NCI-H82 treated with DMSO at 0.1 percent for 48 hours (cell line): ENCODE results near the gene PLXNA3.
"Not testable (repeated sequence)": the region's sequence is repeated elsewhere in the genome, so short reads cannot be mapped to it uniquely, and the experiment has no call there.

Experiments used
- DNase-seq: peaks from one replicate; lab custom pipeline; 2025; ENCODE audit not compliant: unreplicated experiment; lab: John Stamatoyannopoulos, UW

The PLXNA3 gene

GRCh38 chrX:154501423-154501822 lies 43.3 kb downstream of the PLXNA3 start:
- not testable (repeated sequence) for DNase-seq

- DNase-seq, result no peak
These were observed 44.0 kb downstream of the PLXNA3 start for GRCh38 chrX:154502098-154502497.

- DNase-seq, result no peak
These were observed 44.9 kb downstream of the PLXNA3 start for GRCh38 chrX:154502989-154503388.

- DNase-seq, result no peak
These were observed 47.7 kb downstream of the PLXNA3 start for GRCh38 chrX:154505734-154506133.

- no peak for DNase-seq
These were observed 48.6 kb downstream of the PLXNA3 start for GRCh38 chrX:154506483-154507332.

GRCh38 chrX:154507673-154508383 lies 49.7 kb downstream of the PLXNA3 start:
- no peak for DNase-seq

- DNase-seq, result no peak
These were observed 50.3 kb downstream of the PLXNA3 start for GRCh38 chrX:154508384-154508745.

- no peak for DNase-seq
These were observed 51.4 kb downstream of the PLXNA3 start for GRCh38 chrX:154509455-154509854.

GRCh38 chrX:154511761-154512160 lies 53.7 kb downstream of the PLXNA3 start:
- no peak for DNase-seq

GRCh38 chrX:154512879-154513553 lies 54.9 kb downstream of the PLXNA3 start:
- no peak for DNase-seq

GRCh38 chrX:154513716-154514115 lies 55.6 kb downstream of the PLXNA3 start:
- no peak for DNase-seq

GRCh38 chrX:154515090-154515965 lies 57.2 kb downstream of the PLXNA3 start:
- no peak for DNase-seq

- DNase-seq, result peak; percentile 76
These were observed 58.0 kb downstream of the PLXNA3 start, which contains the start of gene FAM3A for GRCh38 chrX:154515966-154516655. Gene FAM3A (minus strand): TSS chrX:154516232. CDS start chrX:154515772, 460 bp downstream.

- no peak for DNase-seq
These were observed 58.6 kb downstream of the PLXNA3 start for GRCh38 chrX:154516656-154517100.

- DNase-seq, result no peak
These were observed 59.2 kb downstream of the PLXNA3 start for GRCh38 chrX:154517101-154517781.

- no peak for DNase-seq
These were observed 61.3 kb downstream of the PLXNA3 start for GRCh38 chrX:154519389-154519788.

- no peak for DNase-seq
These were observed 67.8 kb downstream of the PLXNA3 start for GRCh38 chrX:154525606-154526490.

GRCh38 chrX:154526901-154527675 lies 69.0 kb downstream of the PLXNA3 start:
- DNase-seq, result peak; percentile 57
